ENCODE results near the gene RANBP10.
"Not testable (repeated sequence)": the region's sequence is repeated elsewhere in the genome, so short reads cannot be mapped to it uniquely, and the experiment has no call there.

RANBP10 gene

DNA sequence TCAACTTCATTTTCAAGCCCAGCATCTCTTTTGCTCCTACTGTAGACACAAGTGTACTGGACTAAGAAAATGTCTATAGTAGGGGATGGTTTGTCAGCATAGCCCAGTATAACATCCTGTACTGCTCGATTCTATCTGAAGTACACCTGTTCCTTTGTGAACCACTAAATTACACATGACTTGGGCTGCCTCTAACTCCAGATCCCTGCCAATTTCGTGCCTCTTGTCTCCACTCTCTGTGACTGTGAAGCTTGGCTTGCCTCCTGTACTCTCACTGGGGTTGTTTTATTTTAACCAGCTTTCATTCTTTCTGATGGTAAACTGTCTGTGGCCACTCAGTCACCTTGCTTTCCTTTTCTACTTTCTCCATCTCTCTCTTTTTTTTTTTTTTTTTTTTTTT lies 111.7 kb downstream of the RANBP10 start:
- POLR2A ChIA-PET: interaction anchor here (0.7 kb wide), 1 partner anchor 24 kb away, joined by 9 read pairs; no protein-coding TSS in a partner anchor
- TF ChIP-seq CTCF (IDR thresholded peaks at IDR 0.05; ENCODE audit: control extremely low read depth, extremely low read depth, low read depth, missing control alignments): no peak
- CTCF ChIA-PET: no interaction called here
- DNase-seq (ENCODE audit: extremely low spot score): no peak

GRCh38 chr16:67693517-67694285 lies 112.7 kb downstream of the RANBP10 start:
- CTCF ChIA-PET; DNase-seq (ENCODE audit: extremely low spot score); POLR2A ChIA-PET: not testable (repeated sequence)

DNA sequence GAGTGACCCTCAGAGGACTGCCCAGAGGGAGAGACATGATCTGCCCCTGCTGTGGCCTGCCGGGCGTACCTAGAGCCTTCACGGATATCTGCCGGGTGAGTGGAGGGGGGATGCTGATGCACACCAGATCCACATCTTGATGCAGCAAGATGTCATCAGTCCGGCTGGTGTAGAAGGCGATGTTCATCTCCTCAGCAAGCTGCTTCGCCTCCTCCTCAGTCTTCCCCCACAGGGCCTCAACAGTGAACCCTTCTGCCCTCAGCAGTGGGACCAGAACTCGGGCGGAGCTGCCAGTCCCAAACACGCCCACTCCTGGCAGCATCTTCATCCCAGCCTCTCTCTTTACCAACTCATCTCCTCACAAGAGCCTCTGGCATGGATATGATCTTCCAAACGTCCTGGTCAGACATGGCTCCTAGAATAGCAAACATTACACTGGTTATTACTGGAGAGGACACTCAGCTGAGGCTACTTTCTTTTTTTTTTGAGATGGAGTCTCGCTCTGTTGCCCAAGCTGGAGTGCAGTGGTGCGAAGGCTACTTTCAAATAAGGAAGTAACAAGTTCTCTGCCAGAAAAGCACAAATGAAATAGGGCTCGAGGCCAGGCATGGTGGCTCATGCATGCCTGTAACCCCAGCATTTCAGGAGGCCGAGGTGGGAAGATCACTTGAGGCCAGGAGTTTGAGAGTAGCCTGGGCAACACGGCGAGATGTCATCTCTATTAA lies 120.8 kb downstream of the RANBP10 start:
- ChIA-PET CTCF (interaction anchor here (0.9 to 7.0 kb wide), 5 partner anchors 9 to 250 kb away, joined by 3 to 72 read pairs (median 3); no protein-coding TSS in a partner anchor), POLR2A (no interaction called here)
- peak; percentile 37 for DNase-seq (ENCODE audit: extremely low spot score)
- no peak for TF ChIP-seq CTCF (IDR thresholded peaks at IDR 0.05; ENCODE audit: control extremely low read depth, extremely low read depth, low read depth, missing control alignments)

- ChIA-PET POLR2A (no interaction called here), CTCF (interaction anchor here (1.0 to 7.0 kb wide), 3 partner anchors 13 to 163 kb away, joined by 3 to 72 read pairs (median 5); no protein-coding TSS in a partner anchor)
- no peak for DNase-seq (ENCODE audit: extremely low spot score)
- TF ChIP-seq CTCF (IDR thresholded peaks at IDR 0.05; ENCODE audit: control extremely low read depth, extremely low read depth, low read depth, missing control alignments): no peak
Measured at GRCh38 chr16:67683767-67684166, 122.6 kb downstream of the RANBP10 start.

DNA sequence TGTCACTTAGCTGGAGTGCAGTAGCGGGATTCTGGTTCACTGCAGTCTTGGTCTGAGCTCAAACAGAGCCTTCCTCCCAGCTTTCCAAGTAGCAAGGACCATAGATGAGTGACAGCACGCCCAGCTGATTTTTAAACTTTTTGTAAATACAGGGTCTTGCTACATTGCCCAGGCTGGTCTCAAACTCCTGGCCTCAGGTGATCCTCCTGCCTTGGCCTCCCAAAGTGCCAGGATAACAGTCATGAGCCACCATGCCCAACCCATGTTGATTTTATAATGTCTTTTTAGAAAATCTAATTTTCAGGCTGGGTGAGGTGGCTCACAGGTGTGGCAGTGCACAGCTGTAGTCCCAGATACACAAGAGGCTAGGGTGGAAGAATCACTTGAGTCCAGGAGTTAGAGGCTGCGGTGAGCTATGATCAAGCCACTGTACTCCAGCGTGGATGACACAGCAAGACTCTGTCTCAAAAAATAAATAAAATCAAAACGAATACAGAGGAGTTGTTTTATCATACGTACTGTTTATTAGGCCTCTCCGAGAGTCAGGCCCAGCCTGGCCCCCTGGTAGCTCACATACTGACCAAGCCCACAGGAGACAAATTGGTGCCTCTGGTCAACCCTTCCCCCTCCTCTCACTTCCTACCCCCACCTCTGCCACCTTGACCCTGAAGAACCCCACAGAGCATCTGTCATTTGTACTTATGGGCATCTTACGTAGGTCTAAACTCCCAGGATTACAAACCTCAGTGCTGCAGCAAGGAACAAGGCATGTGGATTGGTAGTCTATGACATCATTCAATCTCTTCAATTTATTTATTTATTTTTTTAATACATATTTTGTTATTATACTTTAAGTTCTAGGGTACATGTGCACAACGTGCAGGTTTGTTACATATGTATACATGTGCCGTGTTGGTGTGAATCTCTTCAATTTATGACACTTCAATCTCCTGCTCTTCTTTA lies 126.1 kb downstream of the RANBP10 start:
- ChIA-PET CTCF (interaction anchor here (1.0 to 7.0 kb wide), 4 partner anchors 10 to 249 kb away, joined by 3 to 72 read pairs (median 4); no protein-coding TSS in a partner anchor), POLR2A (no interaction called here)
- DNase-seq (ENCODE audit: extremely low spot score): no peak

More for the DNA sequence above, 126.1 kb downstream of the RANBP10 start:
- TF ChIP-seq CTCF (IDR thresholded peaks at IDR 0.05; ENCODE audit: control extremely low read depth, extremely low read depth, low read depth, missing control alignments): no peak

Measured in GM10248 (cell line).